DOHH2 (cell line): ENCODE results near the gene CD79B.
A peak's percentile ranks its signal among the peaks of the same experiment; 100 is the strongest.

ENCODE experiments used
- H3F3A ChIP-seq: fragments of 200-600 bp; sonication (generic), shearing (Covaris generic); 2 replicates; pipeline ENCODE4 v1.6.0; 2016; ENCODE audit warnings: antibody characterized with exemption, mild to moderate bottlenecking; ENCODE audit not compliant: control insufficient read depth, insufficient read depth
- H3K27ac ChIP-seq: fragments of 200-600 bp; sonication (generic); 2 replicates; pipeline ENCODE4 v1.5.1; 2014; ENCODE audit warnings: low read depth, mild to moderate bottlenecking, low read length, moderate library complexity
- H3K27me3 ChIP-seq: fragments of 200-600 bp; sonication (generic); 2 replicates; pipeline ENCODE4 v1.6.1; 2014; ENCODE audit warnings: mild to moderate bottlenecking, low read length, mixed read lengths; ENCODE audit not compliant: control insufficient read depth
- H3K36me3 ChIP-seq: fragments of 200-600 bp; sonication (generic); 2 replicates; pipeline ENCODE4 v1.6.1; 2014; ENCODE audit warnings: mild to moderate bottlenecking, low read length, moderate library complexity, mixed read lengths; ENCODE audit not compliant: control insufficient read depth
- H3K4me1 ChIP-seq: fragments of 200-600 bp; sonication (generic); 2 replicates; pipeline ENCODE4 v1.6.1; 2014; ENCODE audit warnings: mild to moderate bottlenecking, low read length, mixed read lengths; ENCODE audit not compliant: control insufficient read depth
- H3K4me2 ChIP-seq: fragments of 200-600 bp; sonication (generic); 2 replicates; pipeline ENCODE4 v1.6.0; 2014; ENCODE audit warnings: mild to moderate bottlenecking, low read length, moderate library complexity
- H3K4me3 ChIP-seq: fragments of 200-600 bp; sonication (generic); 2 replicates; pipeline ENCODE4 v1.5.1; 2014; ENCODE audit warnings: mild to moderate bottlenecking, low read length, mixed read lengths
- H3K79me2 ChIP-seq: fragments of 200-600 bp; sonication (generic); 2 replicates; pipeline ENCODE4 v1.6.1; 2014; ENCODE audit warnings: mild to moderate bottlenecking, low read length, mixed read lengths; ENCODE audit not compliant: control insufficient read depth
- H3K9me2 ChIP-seq: fragments of 200-600 bp; sonication (generic); replicated peaks from 2 replicates; pipeline ENCODE4 v1.6.1; 2014; ENCODE audit warnings: mild to moderate bottlenecking, low read length, mixed read lengths; ENCODE audit not compliant: control insufficient read depth
- H3K9me3 ChIP-seq: fragments of 200-600 bp; sonication (generic); 2 replicates; pipeline ENCODE4 v1.6.1; 2014; ENCODE audit warnings: antibody characterized with exemption, low read length, mixed read lengths; ENCODE audit not compliant: control insufficient read depth, insufficient read depth
- H4K20me1 ChIP-seq: fragments of 200-600 bp; sonication (generic); 2 replicates; pipeline ENCODE4 v1.6.0; 2014; ENCODE audit warnings: low read depth, mild to moderate bottlenecking, antibody characterized with exemption, low read length, moderate library complexity; ENCODE audit not compliant: control insufficient read depth, insufficient read depth
- EZH2phosphoT487 ChIP-seq: fragments of 200-600 bp; sonication (generic); IDR thresholded peaks from 2 replicates; pipeline ENCODE4 v1.6.1; 2017; ENCODE audit warnings: borderline replicate concordance, mild to moderate bottlenecking, antibody characterized with exemption, low read length, moderate library complexity, mixed read lengths
- TF ChIP-seq, protein P1 (sequence below): fragments of 200-600 bp; sonication (generic); IDR thresholded peaks from one replicate; pipeline ENCODE4 v1.5.1; 2014; ENCODE audit warnings: antibody characterized with exemption, mild to moderate bottlenecking, low read depth, low read length; ENCODE audit not compliant: poor library complexity, severe bottlenecking

CD79B gene

DNA sequence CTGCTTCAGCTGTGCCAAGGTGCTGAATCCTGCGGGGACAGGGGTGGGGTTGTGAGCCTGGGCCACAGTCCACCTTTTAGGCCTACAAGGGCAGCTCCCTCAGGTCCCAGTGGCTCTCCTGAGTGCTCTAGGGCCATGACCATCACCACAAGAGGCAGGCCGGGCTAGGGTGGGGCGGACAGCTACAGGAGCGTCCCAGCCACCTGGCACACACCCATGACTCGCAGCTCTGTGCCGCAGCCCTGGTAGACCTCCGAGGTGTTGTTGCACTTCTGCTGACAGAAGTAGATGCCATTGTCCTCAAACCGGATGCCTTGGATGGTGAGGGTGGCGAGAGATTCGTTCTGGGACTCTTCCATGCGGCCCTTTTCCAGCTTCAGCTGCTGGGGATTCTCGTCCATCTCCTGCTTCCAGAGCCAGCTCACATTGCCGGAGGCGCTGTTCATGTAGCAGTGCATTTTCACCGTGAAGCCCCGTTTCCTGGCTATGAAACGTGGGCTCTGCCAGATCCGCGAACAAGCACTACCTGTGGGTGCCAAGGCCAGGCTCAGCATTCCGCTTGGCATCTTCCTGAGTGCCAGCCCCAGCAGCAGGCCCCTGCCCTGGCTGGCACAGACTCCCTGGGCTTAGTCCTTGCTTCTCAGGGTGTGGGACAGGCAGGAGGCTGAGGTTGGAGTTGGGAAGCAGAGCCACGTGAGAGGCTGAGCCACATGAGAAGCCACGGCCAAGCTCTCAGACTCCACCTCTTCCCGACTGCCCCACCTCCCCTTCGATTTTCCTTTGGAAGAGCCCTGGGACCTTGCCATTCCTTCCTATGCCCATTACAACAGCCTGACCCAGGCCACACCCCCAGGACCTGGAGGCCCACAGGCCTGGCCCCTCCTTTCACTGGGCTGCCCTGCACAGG lies 2.0 kb downstream of the CD79B start:
- peaks cover 35% of the 10 kb centered on the region for H3F3A ChIP-seq
- peak overlapping the region; percentile 92 for H3K27ac ChIP-seq
- H3K9me3 ChIP-seq = no peaks in the 10 kb centered on the region
- H4K20me1 ChIP-seq = peaks cover 22% of the 10 kb centered on the region
- no peak for TF ChIP-seq EZH2phosphoT487
- TF ChIP-seq, protein P1, sequence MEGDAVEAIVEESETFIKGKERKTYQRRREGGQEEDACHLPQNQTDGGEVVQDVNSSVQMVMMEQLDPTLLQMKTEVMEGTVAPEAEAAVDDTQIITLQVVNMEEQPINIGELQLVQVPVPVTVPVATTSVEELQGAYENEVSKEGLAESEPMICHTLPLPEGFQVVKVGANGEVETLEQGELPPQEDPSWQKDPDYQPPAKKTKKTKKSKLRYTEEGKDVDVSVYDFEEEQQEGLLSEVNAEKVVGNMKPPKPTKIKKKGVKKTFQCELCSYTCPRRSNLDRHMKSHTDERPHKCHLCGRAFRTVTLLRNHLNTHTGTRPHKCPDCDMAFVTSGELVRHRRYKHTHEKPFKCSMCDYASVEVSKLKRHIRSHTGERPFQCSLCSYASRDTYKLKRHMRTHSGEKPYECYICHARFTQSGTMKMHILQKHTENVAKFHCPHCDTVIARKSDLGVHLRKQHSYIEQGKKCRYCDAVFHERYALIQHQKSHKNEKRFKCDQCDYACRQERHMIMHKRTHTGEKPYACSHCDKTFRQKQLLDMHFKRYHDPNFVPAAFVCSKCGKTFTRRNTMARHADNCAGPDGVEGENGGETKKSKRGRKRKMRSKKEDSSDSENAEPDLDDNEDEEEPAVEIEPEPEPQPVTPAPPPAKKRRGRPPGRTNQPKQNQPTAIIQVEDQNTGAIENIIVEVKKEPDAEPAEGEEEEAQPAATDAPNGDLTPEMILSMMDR = no peak
- peak overlapping the region; percentile 99 for H3K4me2 ChIP-seq
- H3K4me3 ChIP-seq = peak overlapping the region; percentile 98
- peaks cover 88% of the 10 kb centered on the region for H3K4me1 ChIP-seq
- peaks cover 64% of the 10 kb centered on the region for H3K36me3 ChIP-seq
- peaks cover 48% of the 10 kb centered on the region for H3K79me2 ChIP-seq
- no peaks in the 10 kb centered on the region for H3K27me3 ChIP-seq
- H3K9me2 ChIP-seq = no peaks in the 10 kb centered on the region

- peak overlapping the region; percentile 99 for H3K4me2 ChIP-seq
- no peak for TF ChIP-seq EZH2phosphoT487
- TF ChIP-seq, protein P1 = no peak
- H3K4me3 ChIP-seq = peak overlapping the region; percentile 98
These were observed 3.0 kb downstream of the CD79B start for GRCh38 chr17:63928966-63929695.

GRCh38 chr17:63928172-63928666 lies 3.9 kb downstream of the CD79B start:
- Histone ChIP-seq H3K4me1 (peaks cover 87% of the 10 kb centered on the region), H3K4me2 (peak overlapping the region; percentile 99), H3K27ac (peak overlapping the region; percentile 92), H3F3A (peaks cover 38% of the 10 kb centered on the region), H3K9me3 (no peaks in the 10 kb centered on the region), H3K27me3 (no peaks in the 10 kb centered on the region), H3K9me2 (no peaks in the 10 kb centered on the region), H3K36me3 (peaks cover 64% of the 10 kb centered on the region), H3K79me2 (peaks cover 48% of the 10 kb centered on the region), H3K4me3 (peak overlapping the region; percentile 98), H4K20me1 (peaks cover 22% of the 10 kb centered on the region)
- TF ChIP-seq EZH2phosphoT487 = no peak
- TF ChIP-seq, protein P1 = peak; percentile 18

More at GRCh38 chr17:63928966-63929695, 3.0 kb downstream of the CD79B start:
- H3K4me1 ChIP-seq = peaks cover 87% of the 10 kb centered on the region
- peaks cover 37% of the 10 kb centered on the region for H3F3A ChIP-seq
- peaks cover 48% of the 10 kb centered on the region for H3K79me2 ChIP-seq
- no peaks in the 10 kb centered on the region for H3K9me2 ChIP-seq
- H3K27ac ChIP-seq = peak overlapping the region; percentile 92
- H4K20me1 ChIP-seq = peaks cover 22% of the 10 kb centered on the region
- H3K36me3 ChIP-seq = peaks cover 64% of the 10 kb centered on the region
- no peaks in the 10 kb centered on the region for H3K9me3 ChIP-seq
- no peaks in the 10 kb centered on the region for H3K27me3 ChIP-seq
